CD4-positive, alpha-beta T cell treated with Interleukin-21 for 1 hour (primary cell): ENCODE measurements around the gene AOAH.
"Not testable (repeated sequence)": the region's sequence is repeated elsewhere in the genome, so short reads cannot be mapped to it uniquely, and the experiment has no call there.

Source experiments
- DNase-seq: peaks from one replicate; pipeline ENCODE4 v3.0.0-alpha.2; 2020

Gene AOAH

DNA sequence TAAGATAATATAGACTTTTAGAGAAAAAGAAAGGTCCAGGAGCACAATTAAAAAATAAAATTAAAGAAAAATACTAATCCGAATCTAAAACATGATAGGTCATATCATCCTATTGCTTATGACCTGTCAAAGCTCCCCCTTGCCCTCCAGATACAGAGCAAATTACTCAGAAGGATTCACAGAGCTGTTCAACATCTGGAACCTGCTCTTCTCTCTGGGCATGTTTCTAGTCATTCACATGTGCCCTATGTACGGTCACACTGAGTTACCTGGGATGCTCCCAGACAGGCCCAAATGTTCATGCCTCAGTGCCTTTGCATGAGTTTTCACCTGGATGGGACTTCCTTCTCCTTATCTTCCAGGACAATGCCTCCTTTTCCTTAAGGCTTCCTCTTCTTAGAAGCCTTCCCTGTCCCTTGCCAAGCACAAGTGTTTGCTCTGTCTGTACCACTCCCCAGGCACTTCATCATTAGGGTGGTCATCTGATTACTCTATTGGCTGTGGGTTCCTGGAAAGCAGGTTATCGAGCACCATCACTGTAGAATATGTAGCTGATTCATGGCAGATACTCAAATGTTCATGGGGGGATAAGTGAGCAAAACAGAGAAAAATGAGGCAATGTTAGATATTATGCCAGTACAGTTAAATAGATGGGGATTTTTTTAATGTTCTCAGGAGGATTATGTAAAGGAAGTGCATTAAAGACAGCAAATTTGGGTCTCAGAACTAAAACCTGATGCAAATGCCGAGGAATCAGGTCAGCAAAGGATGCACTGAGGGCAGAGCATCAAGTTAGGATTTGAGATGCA lies 12.0 kb upstream of the AOAH start:
- DNase-seq, result no peak

DNA sequence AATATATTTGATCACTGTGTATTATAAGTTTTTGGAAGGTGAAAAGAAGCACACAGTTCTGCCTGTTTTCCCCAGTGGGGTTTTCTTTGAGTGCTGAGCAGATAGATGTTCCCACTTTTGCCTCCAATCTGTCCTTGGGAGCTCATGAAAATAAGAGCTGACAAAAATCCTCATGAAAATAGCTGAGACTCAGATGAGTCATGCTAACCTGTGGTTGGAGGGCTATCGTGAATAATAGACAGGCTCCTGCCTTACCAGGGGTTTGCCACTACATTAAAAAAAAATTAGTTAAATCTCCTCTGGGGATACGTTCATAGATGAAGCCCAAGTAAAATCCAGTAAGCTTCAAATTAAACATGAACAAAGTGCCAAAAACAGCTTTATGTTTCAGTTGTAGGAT lies 10.9 kb upstream of the AOAH start:
- no peak for DNase-seq

DNA sequence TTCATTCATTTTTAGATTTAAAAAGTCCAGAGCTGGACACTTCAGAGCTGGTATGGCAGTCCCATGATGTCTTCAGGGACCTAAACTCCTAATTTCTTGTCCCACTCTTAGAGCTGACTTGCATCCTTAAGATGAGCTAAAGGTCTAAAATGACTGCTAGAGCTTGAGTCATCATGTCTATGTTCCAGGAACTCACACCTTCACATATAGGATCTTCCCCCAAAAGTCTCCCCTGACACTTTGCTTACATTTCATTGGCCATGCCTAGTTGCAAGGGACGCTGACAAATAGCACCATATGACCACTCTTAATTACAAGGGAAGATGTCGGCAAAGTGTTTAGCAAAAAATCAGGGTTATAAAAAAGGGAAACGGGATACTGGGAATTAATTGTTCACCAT lies 10.4 kb upstream of the AOAH start:
- no peak for DNase-seq

DNA sequence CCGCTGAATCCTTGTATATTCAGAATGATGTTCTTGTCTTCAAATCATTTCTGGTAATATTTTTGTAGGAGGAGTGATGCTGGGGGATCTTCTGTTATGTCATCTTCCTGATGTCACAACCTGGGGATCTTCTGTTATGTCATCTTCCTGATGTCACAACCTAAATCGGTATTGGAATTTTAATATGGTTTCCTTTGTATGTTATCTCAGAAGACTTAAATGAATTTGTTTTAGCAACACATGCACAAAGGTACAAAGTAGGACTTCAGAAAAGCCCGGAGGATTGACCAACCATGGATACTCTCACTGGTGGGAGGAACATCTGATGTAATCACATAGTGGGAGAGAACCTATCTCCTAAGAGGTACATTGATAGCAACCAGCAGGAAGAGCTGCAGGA lies 9.1 kb upstream of the AOAH start:
- DNase-seq, result no peak

DNA sequence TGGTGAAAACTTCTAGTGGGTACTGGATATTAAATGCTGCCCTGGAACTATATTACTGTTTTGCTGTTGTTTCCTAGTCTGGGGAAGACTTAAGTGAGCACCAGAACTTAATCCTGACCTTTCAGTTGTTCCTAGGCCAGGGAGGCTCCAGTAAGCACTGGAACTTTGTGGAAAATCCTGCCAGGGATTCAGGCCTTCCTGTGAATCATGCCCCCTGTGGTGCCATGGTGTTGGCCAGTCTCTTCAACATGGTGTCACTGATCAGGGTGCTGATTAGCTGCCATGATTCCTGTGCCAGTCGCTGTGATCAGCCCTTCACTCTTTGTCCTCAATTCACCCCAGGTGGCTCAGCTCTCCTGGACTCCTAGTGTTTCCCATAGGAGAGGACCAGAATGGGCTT lies 8.5 kb upstream of the AOAH start:
- no peak for DNase-seq

DNA sequence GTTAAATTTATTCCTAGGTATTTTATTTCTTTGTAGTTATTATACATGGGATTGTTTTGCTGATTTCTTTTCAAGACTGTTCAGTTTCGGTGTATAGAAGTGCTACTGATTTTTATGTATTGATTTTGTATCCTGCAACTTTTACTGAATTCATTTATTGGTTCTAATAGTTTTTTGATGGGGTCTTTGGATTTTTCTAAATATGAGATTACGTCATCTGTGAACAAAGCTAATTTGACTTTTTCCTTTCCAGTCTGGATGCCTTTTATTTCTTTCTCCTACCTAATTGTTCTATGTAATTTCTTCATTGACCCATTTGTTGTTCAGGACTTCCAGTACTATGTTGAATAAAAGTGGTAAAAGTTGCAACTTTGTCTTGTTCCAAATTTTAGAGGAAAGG lies 5.8 kb upstream of the AOAH start:
- no peak for DNase-seq

DNA sequence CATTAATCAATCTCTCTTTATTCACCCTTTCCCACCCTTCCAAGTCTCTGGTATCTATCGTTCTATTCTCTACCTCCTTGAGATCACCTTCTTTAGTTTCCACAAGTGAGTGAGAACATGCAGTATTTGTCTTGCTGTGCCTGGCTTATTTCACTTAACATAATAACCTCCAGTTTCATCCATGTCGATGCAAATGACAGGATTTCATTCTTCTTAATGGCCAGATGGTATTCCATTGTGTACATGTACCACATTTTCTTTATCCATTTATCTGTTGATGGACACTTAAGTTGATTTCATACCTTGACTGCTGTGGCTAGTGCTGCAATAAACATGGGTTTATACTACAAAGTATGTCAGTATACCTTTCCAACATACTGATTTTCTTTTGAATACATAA lies 3.8 kb upstream of the AOAH start:
- no peak for DNase-seq

DNA sequence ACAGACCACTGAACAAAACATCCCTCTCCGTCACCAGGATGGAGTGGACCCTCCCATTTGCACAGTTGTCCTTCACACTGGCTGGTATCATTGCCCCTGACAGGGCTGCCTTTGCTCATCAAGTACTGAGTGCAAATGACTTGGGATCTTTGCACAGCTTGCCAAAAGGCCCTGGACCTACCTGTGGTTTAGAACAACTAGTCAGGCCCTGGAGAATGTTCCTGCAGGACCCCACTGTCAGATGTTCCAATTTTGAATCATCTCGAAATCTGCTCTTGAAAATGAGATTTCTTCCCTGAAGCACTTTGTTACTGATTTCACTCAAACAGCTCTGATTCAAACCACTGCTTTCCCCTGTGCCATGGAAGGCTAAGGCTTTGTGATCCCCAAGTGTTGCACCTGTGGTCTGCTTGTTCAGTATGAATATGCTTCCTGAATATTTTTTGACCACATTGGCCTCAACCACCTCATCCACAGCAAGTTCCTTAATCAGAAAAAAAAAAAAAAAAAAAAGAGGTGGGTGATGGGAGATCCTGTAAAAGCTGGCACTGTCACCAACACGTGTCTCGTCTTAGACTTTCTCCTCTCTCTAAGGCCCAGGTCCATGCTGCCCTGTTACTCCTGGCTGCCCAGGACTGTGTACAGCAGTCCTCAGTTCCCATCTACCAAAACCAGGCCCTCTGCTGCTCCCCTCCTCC lies 2.7 kb upstream of the AOAH start:
- no peak for DNase-seq

DNA sequence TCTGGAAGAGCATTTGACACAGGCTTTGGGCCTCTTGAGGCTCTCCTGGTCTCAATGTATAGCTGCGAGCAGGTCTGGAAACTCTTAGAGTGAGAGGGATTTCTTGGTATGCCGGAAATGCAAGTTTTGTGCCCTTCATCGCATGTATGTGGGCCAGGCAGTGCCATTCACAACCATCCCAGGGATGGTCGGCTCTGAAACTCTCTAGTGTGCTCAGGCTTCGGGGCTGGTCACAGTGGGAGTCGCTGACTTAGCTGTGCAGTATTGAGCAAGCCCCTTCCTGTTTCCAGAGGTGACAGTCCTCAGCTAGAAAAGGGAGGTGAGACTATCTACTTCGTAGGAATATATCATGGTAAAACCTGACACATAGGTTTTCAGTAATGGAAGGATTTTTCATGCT lies 2.0 kb upstream of the AOAH start:
- DNase-seq, result no peak

DNA sequence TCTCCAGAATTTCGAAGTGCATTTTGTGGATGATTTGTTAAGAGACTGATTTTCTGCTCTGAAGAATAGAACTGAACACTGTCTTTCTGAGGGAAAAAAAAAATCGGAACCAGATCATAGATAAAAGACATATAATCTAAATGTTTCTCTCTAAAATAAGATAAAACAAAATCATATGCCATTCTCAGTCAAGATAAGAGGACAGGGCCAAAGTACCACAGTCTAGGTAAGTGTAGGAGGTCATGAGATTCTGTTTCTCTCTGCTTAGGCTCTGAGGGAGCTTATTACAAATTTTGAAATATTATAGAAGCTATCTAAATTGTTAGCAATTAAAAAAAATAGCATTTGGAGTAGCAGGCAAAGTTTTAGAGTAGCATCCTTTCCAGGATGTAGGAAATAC lies 702 bp upstream of the AOAH start:
- DNase-seq, result no peak

DNA sequence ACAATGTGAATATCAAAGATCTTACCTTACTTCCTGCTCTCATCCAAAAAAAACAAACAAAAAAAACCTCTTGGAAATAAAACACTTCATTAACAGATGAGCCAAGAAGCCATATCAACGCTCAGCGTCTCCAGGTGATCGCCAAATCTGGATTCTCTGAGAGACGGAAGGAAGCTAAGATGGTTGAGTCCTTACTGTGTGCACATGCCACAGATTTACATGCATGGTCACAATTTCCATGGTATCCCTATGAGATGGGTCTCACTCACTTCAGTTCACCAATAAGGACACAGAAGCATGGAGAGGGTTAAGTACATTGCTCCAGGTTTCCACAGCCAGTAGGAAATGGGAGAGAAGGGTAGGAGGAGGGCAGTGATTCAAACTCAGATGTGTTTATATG lies 1.0 kb downstream of the AOAH start:
- no peak for DNase-seq

DNA sequence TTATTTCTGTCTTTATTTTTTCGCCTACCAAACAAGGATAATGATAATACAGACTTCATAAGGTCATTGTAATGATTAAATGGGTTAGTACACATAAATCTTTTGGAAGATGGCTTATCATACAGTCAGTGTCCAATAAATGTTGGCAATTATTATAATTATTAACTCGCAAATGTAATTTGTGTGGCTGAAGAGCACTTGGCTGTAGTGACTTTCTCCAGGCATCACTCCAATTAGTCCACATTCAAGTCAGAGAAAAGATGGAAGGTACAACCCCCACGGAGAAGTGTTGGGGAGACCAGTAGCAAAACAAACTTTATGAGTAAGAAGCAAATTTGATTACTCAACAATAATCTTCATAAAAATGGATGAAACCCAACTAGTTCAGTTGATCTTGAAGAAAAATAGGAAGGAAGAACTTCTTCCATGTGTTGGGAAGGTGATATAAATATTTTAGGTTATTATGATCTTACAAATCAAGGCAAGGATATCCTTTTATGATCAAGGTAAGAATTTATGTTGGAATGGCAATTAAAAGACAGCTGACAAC lies 5.1 kb downstream of the AOAH start:
- no peak for DNase-seq

DNA sequence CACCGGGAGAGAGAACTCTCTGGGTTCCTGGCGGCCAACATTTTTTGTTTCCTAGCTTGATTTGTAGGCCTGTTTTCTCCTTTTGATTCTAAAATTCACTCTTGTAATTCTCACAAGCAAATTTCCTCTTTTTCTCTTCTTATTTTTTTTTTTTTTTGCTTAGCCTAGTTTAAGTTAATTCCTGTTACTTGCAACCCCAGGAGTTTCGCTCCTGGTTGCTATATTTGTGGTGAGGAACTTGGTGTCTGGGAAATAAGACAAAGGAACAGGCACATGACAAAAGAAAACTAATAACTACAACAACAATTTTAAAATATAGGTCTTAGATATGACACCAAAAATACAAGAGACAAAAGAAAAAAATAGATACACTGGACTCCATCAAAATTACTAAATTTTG lies 6.7 kb downstream of the AOAH start:
- DNase-seq, result no peak

DNA sequence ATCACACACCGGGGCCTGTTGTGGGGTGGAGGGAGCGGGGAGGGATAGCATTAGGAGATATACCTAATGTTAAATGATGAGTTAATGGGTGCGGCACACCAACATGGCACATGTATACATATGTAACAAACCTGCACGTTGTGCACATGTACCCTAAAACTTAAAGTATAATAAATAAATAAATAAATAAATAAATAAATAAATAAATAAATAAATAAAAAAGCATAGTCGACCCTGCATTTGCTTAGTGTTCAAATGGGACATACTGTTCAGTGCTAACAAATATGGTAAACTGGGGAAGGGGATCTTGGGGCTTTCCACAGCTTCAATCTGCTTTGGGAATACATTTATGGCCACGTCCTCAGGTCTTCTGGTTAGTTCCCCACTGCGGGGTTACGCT lies 7.5 kb downstream of the AOAH start:
- not testable (repeated sequence) for DNase-seq

DNA sequence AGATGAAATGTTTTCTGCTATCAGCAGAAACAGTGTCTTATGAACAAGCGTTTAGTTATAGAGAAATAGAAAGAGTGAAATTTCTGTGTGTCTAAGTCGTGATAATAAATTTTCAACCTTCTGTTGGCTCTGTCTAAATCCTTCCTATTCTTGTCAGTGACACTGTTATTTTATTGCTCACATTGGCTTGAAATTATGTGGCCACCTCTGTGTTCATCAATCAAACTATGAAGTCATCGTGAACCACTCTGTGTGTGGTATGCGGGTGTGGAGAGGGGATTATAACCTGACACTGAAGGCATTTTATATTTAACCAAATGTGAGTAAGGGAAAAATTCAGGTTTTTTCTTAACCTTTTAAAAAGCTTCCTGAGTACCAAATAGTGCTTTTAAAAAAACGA lies 12.3 kb downstream of the AOAH start:
- no peak for DNase-seq

DNA sequence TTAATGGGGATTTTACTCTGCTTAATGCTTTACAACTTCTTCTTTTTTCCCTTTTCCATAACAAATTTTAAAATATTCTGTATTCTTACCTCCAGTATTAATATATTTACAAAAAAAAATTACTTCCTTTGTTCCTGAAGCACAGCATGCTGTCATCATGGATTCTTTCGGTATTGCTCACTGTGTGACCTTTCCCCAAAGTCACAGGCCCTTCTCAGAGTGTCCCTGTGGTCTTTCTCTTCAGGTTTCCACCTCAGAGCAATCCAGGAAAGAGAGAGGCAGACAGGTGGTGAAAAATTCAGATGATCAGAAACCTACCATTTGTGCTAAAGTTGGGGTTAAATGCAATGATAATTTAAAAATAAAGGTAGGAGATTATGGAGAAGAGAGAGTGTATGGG lies 13.0 kb downstream of the AOAH start:
- no peak for DNase-seq

DNA sequence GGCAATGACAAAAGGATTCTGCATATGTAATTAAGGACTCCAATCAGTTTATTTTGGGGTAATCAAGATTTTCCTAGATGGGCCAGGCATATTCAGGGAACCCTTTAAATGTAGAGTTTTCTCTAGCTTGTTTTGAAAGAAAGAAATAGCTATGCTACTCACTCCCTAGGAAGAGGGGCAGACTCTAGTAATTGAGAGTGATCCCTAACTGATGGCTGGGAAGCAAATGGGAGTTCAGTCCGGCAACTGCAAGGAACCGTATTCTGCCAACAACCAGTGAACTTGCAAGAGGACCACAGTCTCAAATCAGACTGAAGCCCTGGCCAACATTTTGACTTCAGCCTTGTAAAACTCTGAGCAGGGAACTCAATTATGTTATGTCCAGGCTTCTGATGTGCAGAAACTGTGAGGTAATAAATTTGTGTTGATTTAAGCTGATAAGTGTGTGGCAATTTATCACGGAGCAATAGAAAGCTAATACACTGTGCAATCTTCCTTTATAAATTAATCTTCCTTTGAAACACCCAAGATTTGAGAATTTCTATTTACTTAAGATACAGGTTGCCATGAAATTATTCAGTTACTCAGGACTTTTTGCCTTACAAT lies 14.0 kb downstream of the AOAH start:
- no peak for DNase-seq

DNA sequence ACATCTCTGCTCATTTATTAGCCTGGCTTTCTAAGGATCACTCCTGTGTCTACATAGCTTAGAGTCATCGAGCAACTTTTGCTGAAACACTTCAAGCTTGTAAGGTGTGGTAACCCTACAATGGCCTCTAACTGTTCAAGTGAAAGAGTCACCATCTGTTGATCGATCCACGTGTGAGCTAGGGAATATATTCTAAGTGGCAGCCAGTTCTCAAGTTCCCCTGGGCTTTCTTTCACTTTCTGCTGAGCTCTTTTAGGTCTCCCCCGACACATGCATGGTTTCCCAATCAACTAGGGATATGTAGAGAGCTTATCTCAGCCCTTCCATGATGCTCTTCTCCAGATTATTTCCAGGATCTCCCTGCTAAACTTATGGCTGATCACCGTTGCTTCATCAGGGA lies 15.5 kb downstream of the AOAH start:
- no peak for DNase-seq

DNA sequence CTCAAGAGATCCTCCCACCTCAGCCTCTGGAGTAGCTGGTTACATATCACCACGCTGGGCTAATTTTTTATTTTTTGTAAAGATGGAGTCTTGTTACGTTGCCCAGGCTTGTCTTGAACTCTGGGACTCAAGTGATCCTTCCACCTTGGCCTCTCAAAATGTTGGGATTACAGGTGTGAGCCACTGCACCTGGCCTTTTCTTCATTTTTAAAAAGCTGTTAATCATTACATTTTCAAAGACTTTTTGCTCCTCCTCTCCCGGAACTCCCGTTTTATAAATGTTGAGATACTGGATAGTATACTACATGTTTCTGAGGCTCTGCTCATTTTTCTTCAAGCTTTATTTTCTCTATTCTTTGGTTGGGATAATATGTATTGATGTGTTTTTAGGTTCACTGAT lies 16.4 kb downstream of the AOAH start:
- DNase-seq, result no peak

DNA sequence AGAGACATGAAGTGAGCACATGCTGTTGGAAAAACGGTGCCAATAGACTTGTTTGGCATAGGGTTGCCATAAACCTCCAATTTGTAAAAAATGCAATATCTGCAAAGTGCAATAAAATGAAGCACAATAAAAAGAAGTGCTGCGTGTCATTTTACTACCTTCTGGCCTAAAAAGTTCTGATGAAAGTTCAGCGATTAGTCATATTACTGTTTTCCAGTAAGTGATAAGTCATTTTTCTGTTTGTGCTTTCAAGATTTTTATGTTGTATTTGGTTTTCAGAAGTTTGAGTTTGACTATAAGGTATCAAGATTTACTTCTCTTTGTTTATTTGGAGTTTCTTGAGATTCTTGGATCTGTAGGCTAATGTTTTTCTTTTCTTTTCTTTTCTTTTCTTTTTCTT lies 16.8 kb downstream of the AOAH start:
- no peak for DNase-seq

DNA sequence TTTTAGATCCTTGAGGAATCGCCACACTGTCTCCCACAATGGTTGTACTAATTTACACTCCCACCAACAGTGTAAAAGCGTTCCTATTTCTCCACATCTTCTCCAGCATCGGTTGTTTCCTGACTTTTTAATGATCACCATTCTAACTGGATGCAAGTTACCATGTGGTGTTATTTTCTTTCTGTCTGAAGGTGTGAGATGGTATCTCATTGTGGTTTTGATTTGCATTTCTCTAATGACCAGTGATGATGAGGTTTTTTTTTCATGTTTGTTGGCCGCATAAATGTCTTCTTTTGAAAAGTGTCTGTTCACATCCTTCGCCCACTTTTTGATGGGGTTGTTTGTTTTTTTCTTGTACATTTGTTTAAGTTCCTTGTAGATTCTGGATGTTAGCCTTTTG lies 20.4 kb downstream of the AOAH start:
- not testable (repeated sequence) for DNase-seq

DNA sequence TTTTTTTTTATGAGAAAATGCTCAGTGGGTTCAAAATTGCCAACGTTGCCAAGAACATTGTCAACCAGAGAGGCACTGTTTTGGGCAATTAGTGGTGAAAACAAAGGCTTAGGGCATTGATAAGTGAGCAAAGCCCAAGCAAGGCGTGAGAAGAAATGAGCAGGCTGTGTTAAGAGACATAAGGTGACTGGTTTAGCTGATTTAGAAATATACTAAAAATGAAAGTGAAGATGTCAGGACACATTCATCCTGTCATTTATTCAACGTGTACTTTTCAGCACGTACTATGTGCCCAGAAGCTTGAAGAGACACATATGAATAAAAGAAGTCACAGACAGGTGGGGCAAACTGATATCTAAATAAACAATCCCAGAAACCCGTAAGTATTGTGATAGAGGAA lies 31.8 kb downstream of the AOAH start:
- peak; percentile 30 for DNase-seq

DNA sequence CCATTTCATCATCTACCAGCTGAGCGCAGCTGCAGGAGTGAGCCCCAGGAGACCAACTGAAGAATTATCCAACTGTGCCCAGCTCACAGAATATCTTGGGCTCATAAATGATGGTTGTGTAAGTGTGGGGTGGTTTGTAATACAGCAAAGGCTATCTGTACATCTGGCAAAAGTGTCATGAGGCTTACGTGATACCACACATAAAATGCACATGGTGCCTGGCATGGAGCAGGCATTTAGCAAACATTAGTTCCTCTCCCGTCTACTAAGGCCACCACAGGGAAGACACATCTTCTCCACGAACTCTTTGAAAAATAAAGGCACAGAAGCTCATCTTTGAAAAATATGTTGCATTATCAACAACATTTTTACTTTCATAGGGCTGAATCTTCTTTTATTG lies 32.3 kb downstream of the AOAH start:
- no peak for DNase-seq

DNA sequence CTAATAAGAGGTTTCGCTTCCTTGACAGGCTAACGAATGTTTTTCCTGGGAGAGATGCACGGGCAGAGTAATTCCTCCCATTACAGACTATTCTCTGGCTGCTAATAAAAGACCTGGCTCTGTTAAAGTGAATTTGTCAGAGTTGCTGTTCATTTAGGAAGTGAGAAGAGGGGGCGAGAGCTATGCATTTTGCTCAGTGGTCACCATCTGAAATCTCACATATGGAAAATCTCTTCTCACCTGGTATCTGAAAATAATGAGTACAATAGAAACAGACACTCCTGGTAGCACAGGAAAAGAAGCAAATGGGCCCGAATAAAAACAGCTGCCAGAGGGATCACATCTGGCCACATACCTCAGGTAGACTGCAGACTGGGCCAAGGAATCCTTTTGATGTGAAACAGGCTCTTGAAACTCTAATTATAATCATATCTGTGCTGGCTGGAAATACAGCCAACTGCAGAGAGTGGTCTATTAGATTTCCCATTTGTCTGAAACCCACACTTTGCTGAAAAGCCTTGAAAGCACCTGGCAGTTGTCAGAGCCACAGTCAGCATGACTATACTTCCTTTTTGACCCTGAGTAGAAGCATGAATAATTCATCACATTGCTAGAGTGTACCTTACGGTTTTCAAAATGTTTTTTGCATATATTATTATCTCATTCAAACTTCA lies 33.6 kb downstream of the AOAH start:
- no peak for DNase-seq
